HAP-1 (cell line): ENCODE measurements around the gene CACNA2D2.
A peak's percentile ranks its signal among the peaks of the same experiment; 100 is the strongest.

Experiments
- DNase-seq, 2 experiments: peaks; one replicate each; pipeline ENCODE4 v3.0.0-alpha.2; 2016 to 2020; ENCODE audit warnings: low spot score in 2 of 2
- H3K27me3 ChIP-seq: fragments of 250-450 bp; sonication (Bioruptor Pico); 2 replicates; pipeline ENCODE4 v1.5.1; 2020; ENCODE audit warnings: low read depth, mild to moderate bottlenecking, moderate library complexity
- H3K36me3 ChIP-seq: fragments of 250-450 bp; sonication (Bioruptor Pico); replicated peaks from 2 replicates; pipeline ENCODE4 v1.5.1; 2020; ENCODE audit warnings: mild to moderate bottlenecking
- H3K4me1 ChIP-seq: fragments of 250-450 bp; sonication (Bioruptor Pico); 2 replicates; pipeline ENCODE4 v1.5.1; 2020; ENCODE audit warnings: mild to moderate bottlenecking
- H3K4me3 ChIP-seq: fragments of 250-450 bp; sonication (Bioruptor Pico); 2 replicates; pipeline ENCODE4 v1.5.1; 2020; ENCODE audit warnings: mild to moderate bottlenecking, moderate library complexity
- H3K9me3 ChIP-seq: fragments of 250-450 bp; sonication (Bioruptor Pico); 2 replicates; pipeline ENCODE4 v1.5.1; 2020; ENCODE audit warnings: mild to moderate bottlenecking, moderate library complexity
- in situ Hi-C: fragments of 300-500 bp; cut with MboI; formaldehyde crosslinking; loops from 3 replicates; pipeline ENCODE4 v1.14.3; 2020; ENCODE audit warnings: low sequenced_read_pairs, inconsistent platforms, mixed read lengths

Gene CACNA2D2

GRCh38 chr3:50388720-50389413 lies 114.6 kb downstream of the CACNA2D2 start:
- no peak overlapping the region for H3K4me3 ChIP-seq
- H3K4me1 ChIP-seq: no peaks in the 10 kb centered on the region
- DNase-seq: no peak
- no peaks in the 10 kb centered on the region for H3K36me3 ChIP-seq
- in situ Hi-C loops: no loop called here
- no peaks in the 10 kb centered on the region for H3K9me3 ChIP-seq
- no peaks in the 10 kb centered on the region for H3K27me3 ChIP-seq

GRCh38 chr3:50388016-50388719 lies 115.3 kb downstream of the CACNA2D2 start:
- Histone ChIP-seq H3K9me3 (no peaks in the 10 kb centered on the region), H3K4me3 (no peak overlapping the region), H3K36me3 (no peaks in the 10 kb centered on the region), H3K4me1 (no peaks in the 10 kb centered on the region), H3K27me3 (no peaks in the 10 kb centered on the region)
- peak in 1 of 2 experiments; percentile 21 for DNase-seq
- in situ Hi-C loops: no loop called here

GRCh38 chr3:50385754-50386153 lies 117.7 kb downstream of the CACNA2D2 start:
- DNase-seq: no peak
- in situ Hi-C loops: no loop called here
- no peak overlapping the region for H3K4me3 ChIP-seq
- H3K4me1 ChIP-seq: no peaks in the 10 kb centered on the region
- H3K9me3 ChIP-seq: no peaks in the 10 kb centered on the region
- no peaks in the 10 kb centered on the region for H3K36me3 ChIP-seq
- H3K27me3 ChIP-seq: no peaks in the 10 kb centered on the region

GRCh38 chr3:50383750-50384149 lies 119.7 kb downstream of the CACNA2D2 start:
- no peaks in the 10 kb centered on the region for H3K4me1 ChIP-seq

GRCh38 chr3:50382722-50383121 lies 120.7 kb downstream of the CACNA2D2 start:
- H3K36me3 ChIP-seq: no peaks in the 10 kb centered on the region
- DNase-seq: no peak
- no peaks in the 10 kb centered on the region for H3K4me1 ChIP-seq
- H3K4me3 ChIP-seq: no peak overlapping the region
- in situ Hi-C loops: no loop called here
- no peaks in the 10 kb centered on the region for H3K27me3 ChIP-seq
- no peaks in the 10 kb centered on the region for H3K9me3 ChIP-seq

More at GRCh38 chr3:50383750-50384149, 119.7 kb downstream of the CACNA2D2 start:
- DNase-seq: no peak
- in situ Hi-C loops: no loop called here
- no peaks in the 10 kb centered on the region for H3K9me3 ChIP-seq
- no peaks in the 10 kb centered on the region for H3K27me3 ChIP-seq
- no peak overlapping the region for H3K4me3 ChIP-seq
- H3K36me3 ChIP-seq: no peaks in the 10 kb centered on the region

GRCh38 chr3:50381383-50381782 lies 122.1 kb downstream of the CACNA2D2 start:
- no peaks in the 10 kb centered on the region for H3K36me3 ChIP-seq
- in situ Hi-C loops: no loop called here
- H3K4me3 ChIP-seq: no peak overlapping the region
- DNase-seq: no peak
- no peaks in the 10 kb centered on the region for H3K9me3 ChIP-seq
- no peaks in the 10 kb centered on the region for H3K4me1 ChIP-seq
- H3K27me3 ChIP-seq: no peaks in the 10 kb centered on the region

GRCh38 chr3:50380405-50381085 lies 122.9 kb downstream of the CACNA2D2 start:
- Histone ChIP-seq H3K4me1 (no peaks in the 10 kb centered on the region), H3K27me3 (no peaks in the 10 kb centered on the region), H3K4me3 (no peak overlapping the region), H3K9me3 (no peaks in the 10 kb centered on the region), H3K36me3 (no peaks in the 10 kb centered on the region)
- in situ Hi-C loops: no loop called here
- no peak for DNase-seq

- no peak for DNase-seq
- no peaks in the 10 kb centered on the region for H3K27me3 ChIP-seq
- no peaks in the 10 kb centered on the region for H3K4me1 ChIP-seq
- H3K4me3 ChIP-seq: no peak overlapping the region
- in situ Hi-C loops: no loop called here
- no peaks in the 10 kb centered on the region for H3K9me3 ChIP-seq
- no peaks in the 10 kb centered on the region for H3K36me3 ChIP-seq
Observed at GRCh38 chr3:50378757-50379156, 124.7 kb downstream of the CACNA2D2 start.

- Histone ChIP-seq H3K4me3 (no peak overlapping the region), H3K9me3 (no peaks in the 10 kb centered on the region), H3K27me3 (no peaks in the 10 kb centered on the region), H3K36me3 (no peaks in the 10 kb centered on the region), H3K4me1 (no peaks in the 10 kb centered on the region)
- in situ Hi-C loops: no loop called here
- DNase-seq: no peak
Observed at GRCh38 chr3:50378024-50378423, 125.4 kb downstream of the CACNA2D2 start.

GRCh38 chr3:50375258-50375931 lies 128.0 kb downstream of the CACNA2D2 start:
- DNase-seq: peak in 1 of 2 experiments; percentile 38
- in situ Hi-C loops: no loop called here

GRCh38 chr3:50374363-50375257 lies 128.8 kb downstream of the CACNA2D2 start:
- H3K9me3 ChIP-seq: no peaks in the 10 kb centered on the region
- no peaks in the 10 kb centered on the region for H3K36me3 ChIP-seq
- no peak for DNase-seq
- H3K4me1 ChIP-seq: no peaks in the 10 kb centered on the region
- in situ Hi-C loops: no loop called here
- H3K4me3 ChIP-seq: no peak overlapping the region
- H3K27me3 ChIP-seq: no peaks in the 10 kb centered on the region

More at GRCh38 chr3:50375258-50375931, 128.0 kb downstream of the CACNA2D2 start:
- H3K4me3 ChIP-seq: no peak overlapping the region
- H3K4me1 ChIP-seq: no peaks in the 10 kb centered on the region
- no peaks in the 10 kb centered on the region for H3K27me3 ChIP-seq
- H3K36me3 ChIP-seq: no peaks in the 10 kb centered on the region
- no peaks in the 10 kb centered on the region for H3K9me3 ChIP-seq

- Histone ChIP-seq H3K4me3 (no peak overlapping the region), H3K27me3 (no peaks in the 10 kb centered on the region), H3K4me1 (no peaks in the 10 kb centered on the region), H3K36me3 (no peaks in the 10 kb centered on the region), H3K9me3 (no peaks in the 10 kb centered on the region)
- DNase-seq: no peak
- in situ Hi-C loops: no loop called here
Observed at GRCh38 chr3:50373146-50374051, 130.0 kb downstream of the CACNA2D2 start.
